ENCODE measurements around the gene GBA3. TPM values are rescaled to one million over a fixed set of nuclear protein-coding genes. Genes with fewer than 3 reads are reported as not detected.

GBA3 gene
- polyA plus RNA-seq, 2 of the 4 experiments (the other 2 are of a cell fraction): not detected

DNA sequence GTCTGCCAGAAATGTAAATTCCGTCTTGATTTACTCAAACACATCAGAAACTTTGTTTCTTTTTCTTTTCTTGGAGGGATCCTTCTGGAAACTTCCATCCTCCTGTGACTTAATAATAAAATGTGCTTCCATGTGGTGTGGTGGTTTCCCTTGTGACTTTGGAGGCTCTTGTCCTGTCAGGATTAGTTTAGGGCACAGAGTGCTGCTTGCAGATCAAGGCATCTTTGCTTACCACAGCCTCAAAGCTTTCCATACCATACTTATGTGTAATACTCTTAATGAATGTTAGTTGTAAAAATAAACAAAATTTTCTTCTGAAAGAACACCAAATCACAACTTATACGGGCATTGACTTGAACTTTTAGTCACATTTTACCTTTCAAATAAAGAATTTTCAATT, 27.4 kb downstream of the GBA3 start:
- no peak overlapping the region for H3K27ac ChIP-seq
- no peaks in the 10 kb centered on the region for H3K9me3 ChIP-seq
- WGBS (ENCODE audit: missing lambda C conversion rate): 32% methylated on average over 2 of the region's 2 CpGs
- FAIRE-seq (no peak), ATAC-seq (no peak), DNase-seq (ENCODE audit: low read depth in 1 of 2, low spot score in 1 of 2) (no peak)
- no peaks in the 10 kb centered on the region for H3K4me1 ChIP-seq
- POLR2A ChIA-PET: no interaction called here
- H3K4me3 ChIP-seq: no peak overlapping the region
- TF ChIP-seq HOXB13 (CRISPR knock-in tag; IDR thresholded peaks at IDR 0.05; ENCODE audit: low read depth) (no peak), HOXA7 (CRISPR knock-in tag; IDR thresholded peaks at IDR 0.05) (no peak), RAD21 (conservative IDR thresholded peaks at IDR 0.05 in 1 of 2, IDR thresholded peaks at IDR 0.05 in 1 of 2) (no peak), KDM1A (IDR thresholded peaks at IDR 0.05; ENCODE audit: low read depth) (no peak), SREBF2 (IDR thresholded peaks at IDR 0.05) (no peak), RARB (CRISPR knock-in tag; IDR thresholded peaks at IDR 0.05) (no peak)
- H3K4me2 ChIP-seq: no peak overlapping the region
- CTCF ChIA-PET: no interaction called here

DNA sequence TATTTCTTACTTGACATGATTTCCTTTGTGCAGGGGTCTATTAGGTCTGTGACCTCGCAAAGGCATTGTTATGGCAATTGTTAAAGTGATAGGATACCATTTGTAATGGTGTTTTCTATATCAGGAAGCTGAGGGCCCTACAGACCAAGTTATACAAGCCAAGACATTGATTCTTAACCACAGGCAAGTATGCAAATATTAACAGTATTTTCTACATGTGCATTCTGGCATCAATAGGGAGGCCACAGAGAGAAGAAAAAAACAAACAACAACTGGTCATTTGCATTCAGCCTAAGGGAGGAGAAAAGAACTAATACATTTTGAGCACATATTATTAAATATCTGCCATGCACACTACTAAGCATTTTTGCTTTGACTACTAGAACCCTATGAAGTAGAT, 28.5 kb downstream of the GBA3 start:
- Histone ChIP-seq H3K9me3 (no peaks in the 10 kb centered on the region), H3K4me2 (no peak overlapping the region), H3K27ac (no peak overlapping the region), H3K4me1 (no peaks in the 10 kb centered on the region), H3K4me3 (no peak overlapping the region)
- WGBS (ENCODE audit: missing lambda C conversion rate): 0% methylated on average over 1 of the region's 1 CpG
- FAIRE-seq: no peak
- DNase-seq (ENCODE audit: low read depth in 1 of 2, low spot score in 1 of 2): no peak
- no peak for ATAC-seq
- ChIA-PET POLR2A (no interaction called here), CTCF (no interaction called here)
- TF ChIP-seq, protein P1, sequence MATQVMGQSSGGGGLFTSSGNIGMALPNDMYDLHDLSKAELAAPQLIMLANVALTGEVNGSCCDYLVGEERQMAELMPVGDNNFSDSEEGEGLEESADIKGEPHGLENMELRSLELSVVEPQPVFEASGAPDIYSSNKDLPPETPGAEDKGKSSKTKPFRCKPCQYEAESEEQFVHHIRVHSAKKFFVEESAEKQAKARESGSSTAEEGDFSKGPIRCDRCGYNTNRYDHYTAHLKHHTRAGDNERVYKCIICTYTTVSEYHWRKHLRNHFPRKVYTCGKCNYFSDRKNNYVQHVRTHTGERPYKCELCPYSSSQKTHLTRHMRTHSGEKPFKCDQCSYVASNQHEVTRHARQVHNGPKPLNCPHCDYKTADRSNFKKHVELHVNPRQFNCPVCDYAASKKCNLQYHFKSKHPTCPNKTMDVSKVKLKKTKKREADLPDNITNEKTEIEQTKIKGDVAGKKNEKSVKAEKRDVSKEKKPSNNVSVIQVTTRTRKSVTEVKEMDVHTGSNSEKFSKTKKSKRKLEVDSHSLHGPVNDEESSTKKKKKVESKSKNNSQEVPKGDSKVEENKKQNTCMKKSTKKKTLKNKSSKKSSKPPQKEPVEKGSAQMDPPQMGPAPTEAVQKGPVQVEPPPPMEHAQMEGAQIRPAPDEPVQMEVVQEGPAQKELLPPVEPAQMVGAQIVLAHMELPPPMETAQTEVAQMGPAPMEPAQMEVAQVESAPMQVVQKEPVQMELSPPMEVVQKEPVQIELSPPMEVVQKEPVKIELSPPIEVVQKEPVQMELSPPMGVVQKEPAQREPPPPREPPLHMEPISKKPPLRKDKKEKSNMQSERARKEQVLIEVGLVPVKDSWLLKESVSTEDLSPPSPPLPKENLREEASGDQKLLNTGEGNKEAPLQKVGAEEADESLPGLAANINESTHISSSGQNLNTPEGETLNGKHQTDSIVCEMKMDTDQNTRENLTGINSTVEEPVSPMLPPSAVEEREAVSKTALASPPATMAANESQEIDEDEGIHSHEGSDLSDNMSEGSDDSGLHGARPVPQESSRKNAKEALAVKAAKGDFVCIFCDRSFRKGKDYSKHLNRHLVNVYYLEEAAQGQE (IDR thresholded peaks at IDR 0.05): no peak
- no peak for TF ChIP-seq CBX2 (IDR thresholded peaks at IDR 0.05; ENCODE audit: borderline replicate concordance, low read depth)
- no peak for TF ChIP-seq RFX5 (IDR thresholded peaks at IDR 0.05)
- TF ChIP-seq, protein P2, sequence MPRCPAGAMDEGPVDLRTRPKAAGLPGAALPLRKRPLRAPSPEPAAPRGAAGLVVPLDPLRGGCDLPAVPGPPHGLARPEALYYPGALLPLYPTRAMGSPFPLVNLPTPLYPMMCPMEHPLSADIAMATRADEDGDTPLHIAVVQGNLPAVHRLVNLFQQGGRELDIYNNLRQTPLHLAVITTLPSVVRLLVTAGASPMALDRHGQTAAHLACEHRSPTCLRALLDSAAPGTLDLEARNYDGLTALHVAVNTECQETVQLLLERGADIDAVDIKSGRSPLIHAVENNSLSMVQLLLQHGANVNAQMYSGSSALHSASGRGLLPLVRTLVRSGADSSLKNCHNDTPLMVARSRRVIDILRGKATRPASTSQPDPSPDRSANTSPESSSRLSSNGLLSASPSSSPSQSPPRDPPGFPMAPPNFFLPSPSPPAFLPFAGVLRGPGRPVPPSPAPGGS (IDR thresholded peaks at IDR 0.05): no peak
- TF ChIP-seq SMC3 (IDR thresholded peaks at IDR 0.05): no peak
- TF ChIP-seq MYC (IDR thresholded peaks at IDR 0.05; ENCODE audit: borderline replicate concordance, low read length): no peak
- no peak for TF ChIP-seq ZC3H11A (IDR thresholded peaks at IDR 0.05)
- TF ChIP-seq NFE2L2 (conservative IDR thresholded peaks at IDR 0.05; ENCODE audit: low read length): no peak
- no peak for TF ChIP-seq EHF (CRISPR knock-in tag; IDR thresholded peaks at IDR 0.05)

DNA sequence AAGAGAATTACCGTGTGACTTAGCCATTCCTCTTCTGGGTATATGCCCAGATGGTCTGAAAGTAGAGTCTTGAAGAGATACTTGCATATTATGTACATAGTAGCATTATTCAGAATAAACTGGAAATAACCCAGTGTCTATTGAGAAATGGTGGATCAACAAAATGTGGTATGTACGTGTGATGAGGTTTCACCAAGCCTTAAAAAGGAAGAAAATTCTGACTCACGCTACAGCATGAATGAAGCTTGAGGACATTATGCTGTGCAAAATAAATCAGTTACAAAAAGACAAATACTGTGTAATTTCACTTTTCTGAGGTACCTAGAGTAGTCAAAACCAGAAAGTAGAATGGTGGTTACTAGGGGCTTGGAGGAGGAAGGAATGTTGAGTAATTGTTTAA, 37.3 kb downstream of the GBA3 start:
- H3K4me2 ChIP-seq: no peak overlapping the region
- no peak overlapping the region for H3K4me3 ChIP-seq
- H3K9me3 ChIP-seq: no peaks in the 10 kb centered on the region
- CTCF ChIA-PET: no interaction called here
- ATAC-seq: no peak
- no peak for DNase-seq (ENCODE audit: low read depth in 1 of 2, low spot score in 1 of 2)
- H3K4me1 ChIP-seq: no peaks in the 10 kb centered on the region
- WGBS (ENCODE audit: missing lambda C conversion rate): 18% methylated on average over 3 of the region's 3 CpGs
- FAIRE-seq: no peak
- TF ChIP-seq HOXB5 (CRISPR knock-in tag; IDR thresholded peaks at IDR 0.05) (no peak), GATA3 (IDR thresholded peaks at IDR 0.05; ENCODE audit: borderline replicate concordance) (no peak), CHD2 (IDR thresholded peaks at IDR 0.05; ENCODE audit: low read length, partially characterized antibody) (no peak)
- TF ChIP-seq, protein P2 (IDR thresholded peaks at IDR 0.05): no peak
- POLR2A ChIA-PET: no interaction called here
- no peak overlapping the region for H3K27ac ChIP-seq

Data from A549 (cell line).